ENCODE data around the gene HMOX2.

DNA sequence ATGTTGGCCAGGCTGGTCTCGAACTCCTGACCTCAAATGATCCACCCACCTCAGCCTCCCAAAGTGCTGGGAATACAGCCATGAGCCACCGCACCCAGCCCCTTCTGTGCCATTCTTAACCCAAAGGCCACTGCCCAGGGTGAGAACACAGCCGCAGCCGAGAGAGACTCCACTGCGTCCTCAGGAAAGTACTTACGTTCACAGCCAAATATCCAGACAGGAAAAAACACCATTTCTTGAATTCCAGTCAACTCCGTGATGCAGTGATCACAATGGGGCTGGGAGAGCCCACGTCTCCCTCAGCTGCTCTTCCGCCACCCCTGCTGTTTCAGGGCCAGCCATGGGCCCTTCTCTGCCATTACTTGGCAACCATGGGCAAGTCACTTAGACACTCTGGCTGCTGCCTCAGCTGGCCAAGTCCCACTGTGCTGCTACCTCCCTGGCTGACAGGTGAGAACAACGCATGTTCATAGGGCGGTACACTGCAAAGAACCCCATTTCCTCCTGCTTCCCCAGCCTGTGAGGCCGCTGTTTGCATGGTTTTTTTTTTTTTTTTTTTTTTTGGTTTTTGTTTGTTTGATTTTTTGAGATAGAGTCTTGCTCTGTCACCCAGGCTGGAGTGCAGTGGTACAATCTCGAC, 58.1 kb downstream of the HMOX2 start:
- no peak for TF ChIP-seq EZH2 (IDR thresholded peaks at IDR 0.05; ENCODE audit: insufficient read depth, poor library complexity, severe bottlenecking)
- no peak for TF ChIP-seq EZH2phosphoT487 (IDR thresholded peaks at IDR 0.05; ENCODE audit: insufficient read depth, low read depth)
